KMS-11 (cell line): ENCODE results near the gene DIPK1B.

Experiments used
- H2AFZ ChIP-seq: fragments of 200-600 bp; sonication (generic); 2 replicates; pipeline ENCODE4 v1.6.1; 2016; ENCODE audit warnings: antibody characterized with exemption, mixed run types, low read depth
- H3K27ac ChIP-seq: fragments of 200-600 bp; sonication (generic); 2 replicates; pipeline ENCODE4 v1.6.1; 2016; ENCODE audit warnings: mild to moderate bottlenecking, mixed run types
- H3K27me3 ChIP-seq: fragments of 200-600 bp; sonication (generic); 2 replicates; pipeline ENCODE4 v1.6.1; 2017; ENCODE audit warnings: mild to moderate bottlenecking, low read depth, mixed run types, moderate library complexity; ENCODE audit not compliant: insufficient read depth
- H3K36me3 ChIP-seq: fragments of 200-600 bp; sonication (generic); 2 replicates; pipeline ENCODE4 v1.6.1; 2017; ENCODE audit warnings: mild to moderate bottlenecking, mixed run types; ENCODE audit not compliant: insufficient read depth
- H3K4me1 ChIP-seq: fragments of 200-600 bp; sonication (generic); 2 replicates; pipeline ENCODE4 v1.6.1; 2016; ENCODE audit warnings: mild to moderate bottlenecking, low read depth, mixed run types; ENCODE audit not compliant: poor library complexity, severe bottlenecking
- H3K4me2 ChIP-seq: fragments of 200-600 bp; sonication (generic); 2 replicates; pipeline ENCODE4 v1.7.0; 2016; ENCODE audit warnings: mild to moderate bottlenecking, mixed run types
- H3K4me3 ChIP-seq: fragments of 200-600 bp; sonication (generic); IDR thresholded peaks from 2 replicates; pipeline ENCODE4 v1.6.1; 2017; ENCODE audit warnings: low read depth, low read length, mixed read lengths; ENCODE audit not compliant: insufficient read depth
- H3K79me2 ChIP-seq: fragments of 200-600 bp; sonication (generic); 2 replicates; pipeline ENCODE4 v1.6.1; 2016; ENCODE audit warnings: low read depth, mixed run types; ENCODE audit not compliant: insufficient read depth
- H3K9ac ChIP-seq: fragments of 200-600 bp; sonication (generic); 2 replicates; pipeline ENCODE4 v1.6.1; 2016; ENCODE audit warnings: mild to moderate bottlenecking, mixed run types
- H4K20me1 ChIP-seq: fragments of 200-600 bp; sonication (generic); 2 replicates; pipeline ENCODE4 v1.6.1; 2016; ENCODE audit warnings: mild to moderate bottlenecking, mixed run types; ENCODE audit not compliant: insufficient read depth
- CTCF ChIP-seq: fragments of 200-600 bp; sonication (generic); conservative IDR thresholded peaks from 2 replicates; pipeline ENCODE4 v1.6.1; 2017; ENCODE audit warnings: low read depth, mild to moderate bottlenecking, antibody characterized with exemption, low read length, moderate library complexity, mixed read lengths

Gene DIPK1B

GRCh38 chr9:136738960-136739359, 26.6 kb downstream of the DIPK1B start:
- H3K9ac ChIP-seq = no peak overlapping the region

GRCh38 chr9:136739509-136739908, 27.1 kb downstream of the DIPK1B start:
- Histone ChIP-seq H3K27ac (no peak overlapping the region), H3K79me2 (no peaks in the 10 kb centered on the region), H3K4me1 (peaks cover 11% of the 10 kb centered on the region), H3K27me3 (peaks cover 70% of the 10 kb centered on the region), H4K20me1 (no peaks in the 10 kb centered on the region), H3K36me3 (no peaks in the 10 kb centered on the region), H3K4me2 (no peak overlapping the region), H3K9ac (no peak overlapping the region), H3K4me3 (no peak overlapping the region), H2AFZ (no peak overlapping the region)
- no peak for TF ChIP-seq CTCF

More at GRCh38 chr9:136738960-136739359, 26.6 kb downstream of the DIPK1B start:
- Histone ChIP-seq H3K27ac (no peak overlapping the region), H3K4me2 (no peak overlapping the region), H3K27me3 (peaks cover 64% of the 10 kb centered on the region), H2AFZ (no peak overlapping the region), H4K20me1 (no peaks in the 10 kb centered on the region), H3K79me2 (no peaks in the 10 kb centered on the region), H3K4me3 (no peak overlapping the region), H3K36me3 (no peaks in the 10 kb centered on the region), H3K4me1 (peaks cover 11% of the 10 kb centered on the region)
- TF ChIP-seq CTCF = no peak

- no peaks in the 10 kb centered on the region for H4K20me1 ChIP-seq
- H3K79me2 ChIP-seq = no peaks in the 10 kb centered on the region
- H2AFZ ChIP-seq = no peak overlapping the region
- H3K4me1 ChIP-seq = peaks cover 11% of the 10 kb centered on the region
- no peak for TF ChIP-seq CTCF
- no peak overlapping the region for H3K4me3 ChIP-seq
- no peak overlapping the region for H3K4me2 ChIP-seq
- H3K36me3 ChIP-seq = no peaks in the 10 kb centered on the region
- H3K27ac ChIP-seq = no peak overlapping the region
- H3K27me3 ChIP-seq = peaks cover 74% of the 10 kb centered on the region
- no peak overlapping the region for H3K9ac ChIP-seq
Observed at GRCh38 chr9:136740069-136740468, 27.7 kb downstream of the DIPK1B start.

- H3K9ac ChIP-seq = no peak overlapping the region
- no peaks in the 10 kb centered on the region for H3K79me2 ChIP-seq
- no peak overlapping the region for H2AFZ ChIP-seq
- H4K20me1 ChIP-seq = no peaks in the 10 kb centered on the region
- peaks cover 11% of the 10 kb centered on the region for H3K4me1 ChIP-seq
- no peak overlapping the region for H3K27ac ChIP-seq
- H3K27me3 ChIP-seq = peaks cover 79% of the 10 kb centered on the region
- TF ChIP-seq CTCF = no peak
- H3K4me2 ChIP-seq = no peak overlapping the region
- no peak overlapping the region for H3K4me3 ChIP-seq
- H3K36me3 ChIP-seq = no peaks in the 10 kb centered on the region
Observed at GRCh38 chr9:136740491-136740890, 28.1 kb downstream of the DIPK1B start.
